Measurements from ENCODE around the gene STXBP6.

STXBP6 gene

DNA sequence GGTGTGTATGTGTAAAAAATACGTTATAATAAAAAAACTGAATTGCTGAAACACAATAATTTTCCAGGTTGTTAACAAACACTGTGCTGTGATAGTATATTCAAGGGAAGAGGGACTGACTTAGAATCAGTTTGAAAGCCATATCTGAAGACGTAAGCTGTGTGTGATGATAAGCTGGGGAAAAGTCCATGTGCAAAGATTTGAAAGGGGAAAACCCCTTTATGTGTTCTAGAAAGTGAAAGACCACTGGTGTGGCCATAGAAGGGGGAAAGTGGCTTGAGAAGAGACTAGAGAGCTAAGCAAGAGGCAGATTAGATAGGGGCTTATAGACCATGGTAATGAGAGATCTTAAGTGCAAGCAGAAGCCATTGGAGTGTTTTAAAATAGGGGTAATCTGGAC is 220.1 kb downstream of the STXBP6 start:
- ATAC-seq: no peak
- TF ChIP-seq RARB (CRISPR knock-in tag; IDR thresholded peaks at IDR 0.05): no peak
- no peak for TF ChIP-seq ARNTL (CRISPR knock-in tag; IDR thresholded peaks at IDR 0.05; ENCODE audit: borderline replicate concordance, low read depth)
- TF ChIP-seq SNAI2 (CRISPR knock-in tag; IDR thresholded peaks at IDR 0.05): no peak
- TF ChIP-seq OSR1 (CRISPR knock-in tag; IDR thresholded peaks at IDR 0.05): no peak

DNA sequence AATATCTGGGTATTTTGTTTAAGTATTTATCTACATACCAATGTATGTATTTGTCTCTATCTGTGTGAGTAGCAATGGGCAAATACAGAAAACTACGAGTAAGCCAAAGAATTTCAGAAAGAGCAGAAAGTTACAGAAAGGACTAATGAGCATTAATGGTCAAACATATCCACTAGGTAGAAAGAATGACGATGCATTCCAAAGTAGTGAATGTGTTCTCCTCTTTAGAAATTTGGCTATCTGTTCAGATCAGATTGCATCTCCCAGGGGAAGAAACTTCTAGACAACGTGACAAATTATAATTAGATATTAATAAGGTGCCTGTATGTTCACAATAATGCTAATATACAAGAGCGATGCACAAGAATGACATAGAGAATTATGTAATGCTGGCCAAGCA is 221.5 kb downstream of the STXBP6 start:
- ATAC-seq: no peak
- TF ChIP-seq ISL1 (CRISPR knock-in tag; IDR thresholded peaks at IDR 0.05) (no peak), ZFP30 (CRISPR knock-in tag; IDR thresholded peaks at IDR 0.05) (no peak), ZNF70 (CRISPR knock-in tag; IDR thresholded peaks at IDR 0.05) (no peak), ESRRG (CRISPR knock-in tag; IDR thresholded peaks at IDR 0.05) (no peak), OSR1 (CRISPR knock-in tag; IDR thresholded peaks at IDR 0.05) (no peak), ZNF8 (CRISPR knock-in tag; IDR thresholded peaks at IDR 0.05) (no peak), ZFP3 (CRISPR knock-in tag; IDR thresholded peaks at IDR 0.05) (no peak), PPARA (CRISPR knock-in tag; IDR thresholded peaks at IDR 0.05; ENCODE audit: borderline replicate concordance) (no peak), CSDC2 (CRISPR knock-in tag; IDR thresholded peaks at IDR 0.05) (no peak), RARB (CRISPR knock-in tag; IDR thresholded peaks at IDR 0.05) (no peak), ZNF565 (CRISPR knock-in tag; conservative IDR thresholded peaks at IDR 0.05; ENCODE audit: low read depth) (no peak), ARNTL (CRISPR knock-in tag; IDR thresholded peaks at IDR 0.05; ENCODE audit: borderline replicate concordance, low read depth) (no peak), ZC3H10 (CRISPR knock-in tag; IDR thresholded peaks at IDR 0.05) (no peak), TOX (CRISPR knock-in tag; IDR thresholded peaks at IDR 0.05; ENCODE audit: borderline replicate concordance) (no peak)
- TF ChIP-seq, protein P1, sequence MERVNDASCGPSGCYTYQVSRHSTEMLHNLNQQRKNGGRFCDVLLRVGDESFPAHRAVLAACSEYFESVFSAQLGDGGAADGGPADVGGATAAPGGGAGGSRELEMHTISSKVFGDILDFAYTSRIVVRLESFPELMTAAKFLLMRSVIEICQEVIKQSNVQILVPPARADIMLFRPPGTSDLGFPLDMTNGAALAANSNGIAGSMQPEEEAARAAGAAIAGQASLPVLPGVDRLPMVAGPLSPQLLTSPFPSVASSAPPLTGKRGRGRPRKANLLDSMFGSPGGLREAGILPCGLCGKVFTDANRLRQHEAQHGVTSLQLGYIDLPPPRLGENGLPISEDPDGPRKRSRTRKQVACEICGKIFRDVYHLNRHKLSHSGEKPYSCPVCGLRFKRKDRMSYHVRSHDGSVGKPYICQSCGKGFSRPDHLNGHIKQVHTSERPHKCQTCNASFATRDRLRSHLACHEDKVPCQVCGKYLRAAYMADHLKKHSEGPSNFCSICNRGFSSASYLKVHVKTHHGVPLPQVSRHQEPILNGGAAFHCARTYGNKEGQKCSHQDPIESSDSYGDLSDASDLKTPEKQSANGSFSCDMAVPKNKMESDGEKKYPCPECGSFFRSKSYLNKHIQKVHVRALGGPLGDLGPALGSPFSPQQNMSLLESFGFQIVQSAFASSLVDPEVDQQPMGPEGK (CRISPR knock-in tag; IDR thresholded peaks at IDR 0.05; ENCODE audit: borderline replicate concordance): no peak
- TF ChIP-seq, protein P2, sequence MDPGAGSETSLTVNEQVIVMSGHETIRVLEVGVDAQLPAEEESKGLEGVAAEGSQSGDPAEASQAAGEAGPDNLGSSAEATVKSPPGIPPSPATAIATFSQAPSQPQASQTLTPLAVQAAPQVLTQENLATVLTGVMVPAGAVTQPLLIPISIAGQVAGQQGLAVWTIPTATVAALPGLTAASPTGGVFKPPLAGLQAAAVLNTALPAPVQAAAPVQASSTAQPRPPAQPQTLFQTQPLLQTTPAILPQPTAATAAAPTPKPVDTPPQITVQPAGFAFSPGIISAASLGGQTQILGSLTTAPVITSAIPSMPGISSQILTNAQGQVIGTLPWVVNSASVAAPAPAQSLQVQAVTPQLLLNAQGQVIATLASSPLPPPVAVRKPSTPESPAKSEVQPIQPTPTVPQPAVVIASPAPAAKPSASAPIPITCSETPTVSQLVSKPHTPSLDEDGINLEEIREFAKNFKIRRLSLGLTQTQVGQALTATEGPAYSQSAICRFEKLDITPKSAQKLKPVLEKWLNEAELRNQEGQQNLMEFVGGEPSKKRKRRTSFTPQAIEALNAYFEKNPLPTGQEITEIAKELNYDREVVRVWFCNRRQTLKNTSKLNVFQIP (CRISPR knock-in tag; IDR thresholded peaks at IDR 0.05; ENCODE audit: borderline replicate concordance, low read depth): no peak
- TF ChIP-seq, protein P3, sequence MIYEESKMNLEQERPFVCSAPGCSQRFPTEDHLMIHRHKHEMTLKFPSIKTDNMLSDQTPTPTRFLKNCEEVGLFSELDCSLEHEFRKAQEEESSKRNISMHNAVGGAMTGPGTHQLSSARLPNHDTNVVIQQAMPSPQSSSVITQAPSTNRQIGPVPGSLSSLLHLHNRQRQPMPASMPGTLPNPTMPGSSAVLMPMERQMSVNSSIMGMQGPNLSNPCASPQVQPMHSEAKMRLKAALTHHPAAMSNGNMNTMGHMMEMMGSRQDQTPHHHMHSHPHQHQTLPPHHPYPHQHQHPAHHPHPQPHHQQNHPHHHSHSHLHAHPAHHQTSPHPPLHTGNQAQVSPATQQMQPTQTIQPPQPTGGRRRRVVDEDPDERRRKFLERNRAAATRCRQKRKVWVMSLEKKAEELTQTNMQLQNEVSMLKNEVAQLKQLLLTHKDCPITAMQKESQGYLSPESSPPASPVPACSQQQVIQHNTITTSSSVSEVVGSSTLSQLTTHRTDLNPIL (CRISPR knock-in tag; IDR thresholded peaks at IDR 0.05; ENCODE audit: low read depth): no peak
- TF ChIP-seq, protein P4, sequence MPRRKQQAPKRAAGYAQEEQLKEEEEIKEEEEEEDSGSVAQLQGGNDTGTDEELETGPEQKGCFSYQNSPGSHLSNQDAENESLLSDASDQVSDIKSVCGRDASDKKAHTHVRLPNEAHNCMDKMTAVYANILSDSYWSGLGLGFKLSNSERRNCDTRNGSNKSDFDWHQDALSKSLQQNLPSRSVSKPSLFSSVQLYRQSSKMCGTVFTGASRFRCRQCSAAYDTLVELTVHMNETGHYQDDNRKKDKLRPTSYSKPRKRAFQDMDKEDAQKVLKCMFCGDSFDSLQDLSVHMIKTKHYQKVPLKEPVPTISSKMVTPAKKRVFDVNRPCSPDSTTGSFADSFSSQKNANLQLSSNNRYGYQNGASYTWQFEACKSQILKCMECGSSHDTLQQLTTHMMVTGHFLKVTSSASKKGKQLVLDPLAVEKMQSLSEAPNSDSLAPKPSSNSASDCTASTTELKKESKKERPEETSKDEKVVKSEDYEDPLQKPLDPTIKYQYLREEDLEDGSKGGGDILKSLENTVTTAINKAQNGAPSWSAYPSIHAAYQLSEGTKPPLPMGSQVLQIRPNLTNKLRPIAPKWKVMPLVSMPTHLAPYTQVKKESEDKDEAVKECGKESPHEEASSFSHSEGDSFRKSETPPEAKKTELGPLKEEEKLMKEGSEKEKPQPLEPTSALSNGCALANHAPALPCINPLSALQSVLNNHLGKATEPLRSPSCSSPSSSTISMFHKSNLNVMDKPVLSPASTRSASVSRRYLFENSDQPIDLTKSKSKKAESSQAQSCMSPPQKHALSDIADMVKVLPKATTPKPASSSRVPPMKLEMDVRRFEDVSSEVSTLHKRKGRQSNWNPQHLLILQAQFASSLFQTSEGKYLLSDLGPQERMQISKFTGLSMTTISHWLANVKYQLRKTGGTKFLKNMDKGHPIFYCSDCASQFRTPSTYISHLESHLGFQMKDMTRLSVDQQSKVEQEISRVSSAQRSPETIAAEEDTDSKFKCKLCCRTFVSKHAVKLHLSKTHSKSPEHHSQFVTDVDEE (CRISPR knock-in tag; IDR thresholded peaks at IDR 0.05): no peak

DNA sequence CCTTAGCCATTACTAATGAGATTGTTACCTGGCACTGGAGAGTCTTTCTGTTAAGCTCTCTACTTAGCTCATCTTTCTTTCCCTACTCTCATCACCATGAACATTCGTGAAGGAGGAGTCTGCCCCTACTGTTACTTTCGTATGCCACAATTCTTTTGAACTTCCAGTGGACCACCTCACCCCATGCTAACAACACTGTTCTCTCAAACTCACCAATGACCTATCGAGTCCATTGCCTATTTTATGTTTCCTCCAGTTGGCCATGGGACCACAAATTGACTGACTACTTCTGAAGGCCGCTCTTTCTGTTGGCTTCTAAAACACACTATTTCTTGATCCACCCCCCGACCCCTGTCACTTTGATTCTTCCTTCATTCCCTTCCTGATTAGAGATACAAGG is 223.6 kb downstream of the STXBP6 start:
- no peak for TF ChIP-seq SNAI2 (CRISPR knock-in tag; IDR thresholded peaks at IDR 0.05)
- no peak for TF ChIP-seq ARNTL (CRISPR knock-in tag; IDR thresholded peaks at IDR 0.05; ENCODE audit: borderline replicate concordance, low read depth)
- TF ChIP-seq, protein P1 (CRISPR knock-in tag; IDR thresholded peaks at IDR 0.05; ENCODE audit: borderline replicate concordance): no peak
- no peak for TF ChIP-seq PPARA (CRISPR knock-in tag; IDR thresholded peaks at IDR 0.05; ENCODE audit: borderline replicate concordance)
- TF ChIP-seq CSDC2 (CRISPR knock-in tag; IDR thresholded peaks at IDR 0.05): no peak
- TF ChIP-seq TCF4 (CRISPR knock-in tag; IDR thresholded peaks at IDR 0.05; ENCODE audit: borderline replicate concordance): no peak
- no peak for ATAC-seq
